ENCODE data around the gene THOC2. TPM values are rescaled to one million over a fixed set of nuclear protein-coding genes. Genes with fewer than 3 reads are reported as not detected.
"Not testable (repeated sequence)": the region's sequence is repeated elsewhere in the genome, so short reads cannot be mapped to it uniquely, and the experiment has no call there.

Gene THOC2
- total RNA-seq, 1 experiment from 2014 or later, result 43.3 TPM

- Histone ChIP-seq H3K4me3 (ENCODE audit: insufficient read depth, low read depth, low read length) (no peak overlapping the region), H3K27me3 (ENCODE audit: control insufficient read depth, insufficient read depth, low read length) (no peaks in the 10 kb centered on the region), H3K36me3 (replicated peaks; ENCODE audit: control insufficient read depth, insufficient read depth, low read length) (no peaks in the 10 kb centered on the region)
- DNase-seq, result no peak
These were observed 19.4 kb downstream of the THOC2 start for GRCh38 chrX:123713434-123713833.

- not testable (repeated sequence) for H3K36me3 ChIP-seq (replicated peaks; ENCODE audit: control insufficient read depth, insufficient read depth, low read length); H3K27me3 ChIP-seq (ENCODE audit: control insufficient read depth, insufficient read depth, low read length); DNase-seq; H3K4me3 ChIP-seq (ENCODE audit: insufficient read depth, low read depth, low read length)
These were observed 21.7 kb downstream of the THOC2 start for GRCh38 chrX:123711201-123711600.

GRCh38 chrX:123704781-123705180, 28.1 kb downstream of the THOC2 start:
- H3K27me3 ChIP-seq (ENCODE audit: control insufficient read depth, insufficient read depth, low read length), result no peaks in the 10 kb centered on the region; the same call in 1 of the 2 replicates
- H3K4me3 ChIP-seq (ENCODE audit: insufficient read depth, low read depth, low read length), result no peak overlapping the region
- H3K36me3 ChIP-seq (replicated peaks; ENCODE audit: control insufficient read depth, insufficient read depth, low read length), result no peaks in the 10 kb centered on the region
- DNase-seq, result no peak

GRCh38 chrX:123698979-123699520, 33.8 kb downstream of the THOC2 start:
- Histone ChIP-seq H3K4me3 (ENCODE audit: insufficient read depth, low read depth, low read length) (no peak overlapping the region), H3K27me3 (ENCODE audit: control insufficient read depth, insufficient read depth, low read length) (no peaks in the 10 kb centered on the region), H3K36me3 (replicated peaks; ENCODE audit: control insufficient read depth, insufficient read depth, low read length) (no peaks in the 10 kb centered on the region; the same call in 1 of the 2 replicates)
- no peak for DNase-seq

GRCh38 chrX:123696334-123696733, 36.5 kb downstream of the THOC2 start:
- Histone ChIP-seq H3K36me3 (replicated peaks; ENCODE audit: control insufficient read depth, insufficient read depth, low read length) (no peaks in the 10 kb centered on the region; the same call in 1 of the 2 replicates), H3K27me3 (ENCODE audit: control insufficient read depth, insufficient read depth, low read length) (no peaks in the 10 kb centered on the region), H3K4me3 (ENCODE audit: insufficient read depth, low read depth, low read length) (no peak overlapping the region)
- DNase-seq, result no peak

- no peaks in the 10 kb centered on the region for H3K27me3 ChIP-seq (ENCODE audit: control insufficient read depth, insufficient read depth, low read length)
- no peak for DNase-seq
- H3K4me3 ChIP-seq (ENCODE audit: insufficient read depth, low read depth, low read length), result no peak overlapping the region
- no peaks in the 10 kb centered on the region; the same call in 1 of the 2 replicates for H3K36me3 ChIP-seq (replicated peaks; ENCODE audit: control insufficient read depth, insufficient read depth, low read length)
These were observed 37.6 kb downstream of the THOC2 start for GRCh38 chrX:123695242-123695641.

- Histone ChIP-seq H3K4me3 (ENCODE audit: insufficient read depth, low read depth, low read length) (no peak overlapping the region), H3K36me3 (replicated peaks; ENCODE audit: control insufficient read depth, insufficient read depth, low read length) (no peaks in the 10 kb centered on the region; the same call in 1 of the 2 replicates), H3K27me3 (ENCODE audit: control insufficient read depth, insufficient read depth, low read length) (no peaks in the 10 kb centered on the region)
- DNase-seq, result no peak
These were observed 41.1 kb downstream of the THOC2 start for GRCh38 chrX:123691776-123692175.

- no peak overlapping the region for H3K4me3 ChIP-seq (ENCODE audit: insufficient read depth, low read depth, low read length)
- no peaks in the 10 kb centered on the region for H3K27me3 ChIP-seq (ENCODE audit: control insufficient read depth, insufficient read depth, low read length)
- H3K36me3 ChIP-seq (replicated peaks; ENCODE audit: control insufficient read depth, insufficient read depth, low read length), result no peaks in the 10 kb centered on the region
- DNase-seq, result no peak
These were observed 44.3 kb downstream of the THOC2 start for GRCh38 chrX:123688524-123688923.

GRCh38 chrX:123685232-123685631, 47.6 kb downstream of the THOC2 start:
- Histone ChIP-seq H3K4me3 (ENCODE audit: insufficient read depth, low read depth, low read length) (no peak overlapping the region), H3K27me3 (ENCODE audit: control insufficient read depth, insufficient read depth, low read length) (no peaks in the 10 kb centered on the region), H3K36me3 (replicated peaks; ENCODE audit: control insufficient read depth, insufficient read depth, low read length) (no peaks in the 10 kb centered on the region)
- DNase-seq, result no peak

GRCh38 chrX:123682186-123682585, 50.7 kb downstream of the THOC2 start:
- no peaks in the 10 kb centered on the region for H3K36me3 ChIP-seq (replicated peaks; ENCODE audit: control insufficient read depth, insufficient read depth, low read length)
- no peak for DNase-seq
- H3K27me3 ChIP-seq (ENCODE audit: control insufficient read depth, insufficient read depth, low read length), result no peaks in the 10 kb centered on the region
- no peak overlapping the region for H3K4me3 ChIP-seq (ENCODE audit: insufficient read depth, low read depth, low read length)

- H3K27me3 ChIP-seq (ENCODE audit: control insufficient read depth, insufficient read depth, low read length); DNase-seq; H3K36me3 ChIP-seq (replicated peaks; ENCODE audit: control insufficient read depth, insufficient read depth, low read length); H3K4me3 ChIP-seq (ENCODE audit: insufficient read depth, low read depth, low read length): not testable (repeated sequence)
These were observed 53.0 kb downstream of the THOC2 start for GRCh38 chrX:123679733-123680460.

- Histone ChIP-seq H3K27me3 (ENCODE audit: control insufficient read depth, insufficient read depth, low read length) (no peaks in the 10 kb centered on the region), H3K4me3 (ENCODE audit: insufficient read depth, low read depth, low read length) (no peak overlapping the region), H3K36me3 (replicated peaks; ENCODE audit: control insufficient read depth, insufficient read depth, low read length) (no peaks in the 10 kb centered on the region; the same call in 1 of the 2 replicates)
- no peak for DNase-seq
These were observed 57.7 kb downstream of the THOC2 start for GRCh38 chrX:123675154-123675553.

GRCh38 chrX:123673813-123674212, 59.0 kb downstream of the THOC2 start:
- DNase-seq, result no peak

GRCh38 chrX:123665197-123665596, 67.7 kb downstream of the THOC2 start:
- H3K27me3 ChIP-seq (ENCODE audit: control insufficient read depth, insufficient read depth, low read length), result no peaks in the 10 kb centered on the region
- peaks cover 4% of the 10 kb centered on the region for H3K36me3 ChIP-seq (replicated peaks; ENCODE audit: control insufficient read depth, insufficient read depth, low read length)
- DNase-seq, result no peak
- no peak overlapping the region for H3K4me3 ChIP-seq (ENCODE audit: insufficient read depth, low read depth, low read length)

More at GRCh38 chrX:123673813-123674212, 59.0 kb downstream of the THOC2 start:
- Histone ChIP-seq H3K4me3 (ENCODE audit: insufficient read depth, low read depth, low read length) (no peak overlapping the region), H3K27me3 (ENCODE audit: control insufficient read depth, insufficient read depth, low read length) (no peaks in the 10 kb centered on the region), H3K36me3 (replicated peaks; ENCODE audit: control insufficient read depth, insufficient read depth, low read length) (no peaks in the 10 kb centered on the region; the same call in 1 of the 2 replicates)

GRCh38 chrX:123664467-123665167, 68.2 kb downstream of the THOC2 start:
- not testable (repeated sequence) for H3K4me3 ChIP-seq (ENCODE audit: insufficient read depth, low read depth, low read length); DNase-seq; H3K27me3 ChIP-seq (ENCODE audit: control insufficient read depth, insufficient read depth, low read length); H3K36me3 ChIP-seq (replicated peaks; ENCODE audit: control insufficient read depth, insufficient read depth, low read length)
